Ovary (tissue), 9 donors: ENCODE measurements around the gene NHERF1. TPM values are rescaled to one million over a fixed set of nuclear protein-coding genes. Genes with fewer than 3 reads are reported as not detected.

Source experiments
- DNase-seq, 5 donors: peaks; one replicate each; pipeline ENCODE4 v3.0.0-alpha.2; 2019 to 2020
- H3K27ac ChIP-seq, 2 donors: fragments of 200-600 bp; one replicate each; pipeline versions ENCODE4 v1.5.1 to v1.8.0; 2019 to 2022
- H3K27me3 ChIP-seq: fragments of 200-600 bp; one replicate; pipeline ENCODE4 v1.8.0; 2022
- H3K36me3 ChIP-seq: fragments of 200-600 bp; sonication (generic); one replicate; pipeline ENCODE4 v1.5.1; 2019
- H3K4me1 ChIP-seq: one replicate; pipeline ENCODE4 v1.8.1; 2013; ENCODE audit warnings: mild to moderate bottlenecking, moderate library complexity; ENCODE audit not compliant: insufficient read depth
- H3K4me3 ChIP-seq: fragments of 200-600 bp; sonication (generic); one replicate; pipeline ENCODE4 v1.5.1; 2017
- H3K9me3 ChIP-seq, 2 donors: fragments of 200-600 bp in 1 of 2; sonication (generic) in 1 of 2; one replicate each; pipeline versions ENCODE4 v1.5.1 to v1.8.1; 2013 to 2019; ENCODE audit warnings: mild to moderate bottlenecking in 1 of 2, moderate library complexity in 1 of 2
- CTCF ChIP-seq, 3 donors: fragments of 450-650 bp in 2 of 3; fragments of 200-600 bp in 1 of 3; IDR thresholded peaks; one replicate each; pipeline versions ENCODE4 v1.5.1 to v1.8.0; 2016 to 2022; ENCODE audit warnings: antibody characterized with exemption in 3 of 3, mild to moderate bottlenecking in 1 of 3
- EP300 ChIP-seq: sonication (generic); formaldehyde crosslinking; IDR thresholded peaks from one replicate; pipeline ENCODE4 v1.6.1; 2017; ENCODE audit warnings: antibody characterized with exemption
- POLR2A ChIP-seq: fragments of 450-650 bp; IDR thresholded peaks from one replicate; pipeline ENCODE4 v1.6.1; 2017; ENCODE audit warnings: antibody characterized with exemption, mild to moderate bottlenecking, moderate library complexity
- WGBS, 3 donors: extraction: QIAGEN DNeasy Blood & Tissue Kit in 1 of 3; methylation state at CpG; one replicate each; pipeline versions ENCODE4 v1.1.5 to v1.1.7; 2013 to 2017; 5-methylcytosine and 5-hydroxymethylcytosine counted together
- intact Hi-C, 4 donors: fragments of 100-400 bp; cut with DNase I; formaldehyde crosslinking; loops; one replicate each; pipeline versions ENCODE4 v1.11.0 to v1.15.1; 2022 to 2023
- polyA plus RNA-seq, 2 donors: library from polyadenylated mRNA; stranded (reverse); fragments of 200-250 nt in 1 of 2; fragments of 350-450 nt in 1 of 2; fragmentation: Illumina TruSeq in 1 of 2; extraction: RNeasy Lipid Tissue Mini Kit (QIAGEN cat#74804) in 1 of 2; gene quantifications; one replicate each; pipeline ENCODE4 v1.2.3, GENCODE V29; 2013 to 2014
- total RNA-seq, 7 donors: library from RNA; depleted of rRNA in 2 of 7; stranded (reverse); fragments of >200 nt in 2 of 7; fragmentation: NEBNext Ultra II Directional in 3 of 7; extraction: Animal tissue kit (Norgen Biotek cat#: 25700) in 3 of 7; gene quantifications; one replicate each; pipeline versions ENCODE4 v1.1.0 to v1.2.4, GENCODE V29; 2016 to 2023
- donor health status: DM: no; HTN: no; CAD: no; lungs with moderate emphysema.
- donor health status: DM: no; HTN: no; CAD: no.
- donor health status: Bipolar disorder and iron deficiency.
- donor health status: DM: yes; HTN: yes; CAD: no.
- donor health status: DM: no; HTN: no; CAD: no.
- donor health status: DM: yes; HTN: yes; CAD: no.

The NHERF1 gene
- total and polyA plus RNA-seq, 9 donors, result 12.1 to 101 (median 21.0) TPM

- H3K4me3 ChIP-seq, result peak within 1 kb of the TSS; percentile 97
- H3K4me1 ChIP-seq, result peaks cover 7% of the 10 kb centered on the region
- H3K36me3 ChIP-seq, result no peaks in the 10 kb centered on the region
- no peaks in the 10 kb centered on the region for H3K27me3 ChIP-seq
- intact Hi-C loops, result no loop called here
- H3K9me3 ChIP-seq, result no peaks in the 10 kb centered on the region
- no peak for TF ChIP-seq CTCF (IDR thresholded peaks at IDR 0.05)
- TF ChIP-seq EP300, result no peak
- peak; percentile 59 for TF ChIP-seq POLR2A
- DNase-seq, result peak; percentile 98 to 99 (median 99)
- peak within 1 kb of the TSS in 1 of 2 donors; percentile 54 for H3K27ac ChIP-seq
- 1% methylated on average over 54 to 64 of the region's 64 CpGs for WGBS, 3 donors
Measured at GRCh38 chr17:74776044-74776962, 27.9 kb downstream of the NHERF1 start, which contains the start of gene NAT9. Gene NAT9 (minus strand): TSS chr17:74776345. CDS start chr17:74775698, 647 bp downstream.

GRCh38 chr17:74776990-74777389, 28.6 kb downstream of the NHERF1 start:
- WGBS, 3 donors, result 31 to 46% (median 32%) methylated on average over 10 of the region's 10 CpGs
- H3K9me3 ChIP-seq, result no peaks in the 10 kb centered on the region

GRCh38 chr17:74777901-74778515, 29.6 kb downstream of the NHERF1 start:
- H3K27me3 ChIP-seq, result no peaks in the 10 kb centered on the region
- no peaks in the 10 kb centered on the region for H3K9me3 ChIP-seq
- H3K27ac ChIP-seq, result no peak overlapping the region
- no peak overlapping the region for H3K4me3 ChIP-seq
- 76 to 84% (median 76%) methylated on average over 6 of the region's 6 CpGs for WGBS, 3 donors
- DNase-seq, result no peak
- H3K4me1 ChIP-seq, result peaks cover 7% of the 10 kb centered on the region
- TF ChIP-seq CTCF (IDR thresholded peaks at IDR 0.05) (no peak), POLR2A (no peak), EP300 (no peak)
- H3K36me3 ChIP-seq, result no peaks in the 10 kb centered on the region
- intact Hi-C loops, result no loop called here

More at GRCh38 chr17:74776990-74777389, 28.6 kb downstream of the NHERF1 start:
- H3K36me3 ChIP-seq, result no peaks in the 10 kb centered on the region
- intact Hi-C loops, result no loop called here
- H3K27ac ChIP-seq, result no peak overlapping the region
- peak overlapping the region; percentile 97 for H3K4me3 ChIP-seq
- no peaks in the 10 kb centered on the region for H3K27me3 ChIP-seq
- no peak for DNase-seq
- TF ChIP-seq POLR2A, result no peak
- TF ChIP-seq EP300, result no peak
- TF ChIP-seq CTCF (IDR thresholded peaks at IDR 0.05), result no peak
- peaks cover 7% of the 10 kb centered on the region for H3K4me1 ChIP-seq

- Histone ChIP-seq H3K27me3 (no peaks in the 10 kb centered on the region), H3K27ac (no peak overlapping the region), H3K36me3 (no peaks in the 10 kb centered on the region), H3K9me3 (no peaks in the 10 kb centered on the region), H3K4me1 (peaks cover 7% of the 10 kb centered on the region), H3K4me3 (no peak overlapping the region)
- TF ChIP-seq CTCF (IDR thresholded peaks at IDR 0.05) (no peak), EP300 (no peak), POLR2A (no peak)
- intact Hi-C loops, result no loop called here
- DNase-seq, result no peak
- 52 to 56% (median 55%) methylated on average over 5 of the region's 5 CpGs for WGBS, 3 donors
Measured at GRCh38 chr17:74778960-74779359, 30.5 kb downstream of the NHERF1 start.
